LNCAP (cell line): Measurements from ENCODE around the gene TRABD2B.

Experiments
- CTCF ChIP-seq: fragments of 450-650 bp; IDR thresholded peaks from 2 replicates; pipeline ENCODE4 v1.5.1; 2017; ENCODE audit warnings: mild to moderate bottlenecking

TRABD2B gene

GRCh38 chr1:48035371-48036141 is 38.4 kb upstream of the TRABD2B start:
- TF ChIP-seq CTCF: no peak

GRCh38 chr1:48033495-48034045 is 36.4 kb upstream of the TRABD2B start:
- TF ChIP-seq CTCF: no peak

- no peak for TF ChIP-seq CTCF
Measured at GRCh38 chr1:48031676-48032075, 34.5 kb upstream of the TRABD2B start.

GRCh38 chr1:48030696-48031365 is 33.6 kb upstream of the TRABD2B start:
- no peak for TF ChIP-seq CTCF

- TF ChIP-seq CTCF: no peak
Measured at GRCh38 chr1:48030211-48030610, 33.0 kb upstream of the TRABD2B start.

- no peak for TF ChIP-seq CTCF
Measured at GRCh38 chr1:48028218-48029069, 31.3 kb upstream of the TRABD2B start.

GRCh38 chr1:48027533-48027835 is 30.3 kb upstream of the TRABD2B start:
- TF ChIP-seq CTCF: no peak
